HEK293 (cell line): ENCODE measurements around the gene LYL1.

Experiments used
- CTCF ChIP-seq: fragments of 450-650 bp; formaldehyde crosslinking; IDR thresholded peaks from 2 replicates; pipeline ENCODE4 v1.5.1; 2016; ENCODE audit warnings: missing biosample characterization, missing genetic modification characterization
- HOXD13 ChIP-seq: sonication (generic); formaldehyde crosslinking; IDR thresholded peaks from 2 replicates; pipeline ENCODE4 v1.8.0; 2022; ENCODE audit warnings: missing genetic modification reagents, borderline replicate concordance
- KLF17 ChIP-seq: fragments of 450-650 bp; formaldehyde crosslinking; IDR thresholded peaks from 2 replicates; pipeline ENCODE4 v1.5.1; 2016; ENCODE audit warnings: missing biosample characterization, missing genetic modification characterization
- RBAK ChIP-seq: fragments of 450-650 bp; formaldehyde crosslinking; IDR thresholded peaks from 2 replicates; pipeline ENCODE4 v1.5.1; 2016; ENCODE audit warnings: missing biosample characterization, missing genetic modification characterization
- ZNF169 ChIP-seq: fragments of 450-650 bp; formaldehyde crosslinking; IDR thresholded peaks from 2 replicates; pipeline ENCODE4 v1.5.1; 2016; ENCODE audit warnings: missing biosample characterization, missing genetic modification characterization
- ZNF292 ChIP-seq: fragments of 450-650 bp; formaldehyde crosslinking; IDR thresholded peaks from 2 replicates; pipeline ENCODE4 v1.5.1; 2016; ENCODE audit warnings: low read depth, missing biosample characterization, missing genetic modification characterization, borderline replicate concordance
- ZNF302 ChIP-seq: fragments of 450-650 bp; formaldehyde crosslinking; IDR thresholded peaks from 2 replicates; pipeline ENCODE4 v1.5.1; 2016; ENCODE audit warnings: missing biosample characterization, missing genetic modification characterization, low read depth
- ZNF37A ChIP-seq: fragments of 450-650 bp; IDR thresholded peaks from 2 replicates; pipeline ENCODE4 v1.5.1; 2018; ENCODE audit warnings: missing biosample characterization, missing genetic modification characterization
- ZNF777 ChIP-seq: fragments of 450-650 bp; formaldehyde crosslinking; IDR thresholded peaks from 2 replicates; pipeline ENCODE4 v1.5.1; 2017; ENCODE audit warnings: missing biosample characterization, missing genetic modification characterization, borderline replicate concordance

GRCh38 chr19:13092158-13092543 is 10.5 kb downstream of the LYL1 start:
- no peak for TF ChIP-seq CTCF (tag by site-specific recombination)
- TF ChIP-seq ZNF169, result no peak
- TF ChIP-seq ZNF777 (tag by site-specific recombination), result no peak
- TF ChIP-seq KLF17 (tag by site-specific recombination), result no peak
- TF ChIP-seq ZNF292 (tag by site-specific recombination), result no peak
- no peak for TF ChIP-seq RBAK (tag by site-specific recombination)
- no peak for TF ChIP-seq ZNF302 (tag by site-specific recombination)
- TF ChIP-seq HOXD13 (CRISPR knock-in tag), result no peak
- no peak for TF ChIP-seq ZNF37A (tag by site-specific recombination)
